ENCODE measurements around the gene ACTL7A.

DNA sequence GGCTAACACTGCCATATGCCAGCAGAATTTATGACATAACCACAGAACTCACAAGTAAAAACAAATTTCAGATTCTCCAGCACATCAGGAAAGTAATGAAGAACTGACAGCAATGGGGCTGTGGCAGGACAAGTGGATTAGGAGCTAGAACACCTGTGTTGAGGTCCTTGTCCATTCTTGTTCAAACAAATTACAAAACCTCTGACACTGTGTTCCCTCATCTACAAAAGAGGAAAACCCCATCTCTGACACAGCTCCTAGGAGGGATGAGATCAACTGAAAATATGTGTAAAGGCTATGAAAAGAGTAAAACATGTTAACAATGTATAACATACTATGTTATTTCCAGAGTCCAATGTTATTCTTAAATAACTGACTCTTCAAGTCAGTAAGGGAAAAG lies 48.3 kb downstream of the ACTL7A start:
- TF ChIP-seq, protein P1, sequence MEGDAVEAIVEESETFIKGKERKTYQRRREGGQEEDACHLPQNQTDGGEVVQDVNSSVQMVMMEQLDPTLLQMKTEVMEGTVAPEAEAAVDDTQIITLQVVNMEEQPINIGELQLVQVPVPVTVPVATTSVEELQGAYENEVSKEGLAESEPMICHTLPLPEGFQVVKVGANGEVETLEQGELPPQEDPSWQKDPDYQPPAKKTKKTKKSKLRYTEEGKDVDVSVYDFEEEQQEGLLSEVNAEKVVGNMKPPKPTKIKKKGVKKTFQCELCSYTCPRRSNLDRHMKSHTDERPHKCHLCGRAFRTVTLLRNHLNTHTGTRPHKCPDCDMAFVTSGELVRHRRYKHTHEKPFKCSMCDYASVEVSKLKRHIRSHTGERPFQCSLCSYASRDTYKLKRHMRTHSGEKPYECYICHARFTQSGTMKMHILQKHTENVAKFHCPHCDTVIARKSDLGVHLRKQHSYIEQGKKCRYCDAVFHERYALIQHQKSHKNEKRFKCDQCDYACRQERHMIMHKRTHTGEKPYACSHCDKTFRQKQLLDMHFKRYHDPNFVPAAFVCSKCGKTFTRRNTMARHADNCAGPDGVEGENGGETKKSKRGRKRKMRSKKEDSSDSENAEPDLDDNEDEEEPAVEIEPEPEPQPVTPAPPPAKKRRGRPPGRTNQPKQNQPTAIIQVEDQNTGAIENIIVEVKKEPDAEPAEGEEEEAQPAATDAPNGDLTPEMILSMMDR (IDR thresholded peaks at IDR 0.05) = no peak
- TF ChIP-seq POLR2A (IDR thresholded peaks at IDR 0.05) = no peak

All from lower leg skin (tissue), 3 donors.